ENCODE results near the gene NNMT.

GRCh38 chr11:114252767-114253166 is 43.4 kb upstream of the NNMT start:
- TF ChIP-seq CTCF (conservative IDR thresholded peaks at IDR 0.05 in 1 of 2, IDR thresholded peaks at IDR 0.05 in 1 of 2; ENCODE audit: low read depth in 1 of 2, low read length in 2 of 2) (no peak), EZH2 (IDR thresholded peaks at IDR 0.05; ENCODE audit: low read length, missing control alignments) (no peak)
